ENCODE data around the gene EHBP1. TPM values are rescaled to one million over a fixed set of nuclear protein-coding genes. Genes with fewer than 3 reads are reported as not detected.

The EHBP1 gene
- polyA plus RNA-seq, 1 of the 3 experiments (the other 2 are of a cell fraction), result 62.7 TPM

DNA sequence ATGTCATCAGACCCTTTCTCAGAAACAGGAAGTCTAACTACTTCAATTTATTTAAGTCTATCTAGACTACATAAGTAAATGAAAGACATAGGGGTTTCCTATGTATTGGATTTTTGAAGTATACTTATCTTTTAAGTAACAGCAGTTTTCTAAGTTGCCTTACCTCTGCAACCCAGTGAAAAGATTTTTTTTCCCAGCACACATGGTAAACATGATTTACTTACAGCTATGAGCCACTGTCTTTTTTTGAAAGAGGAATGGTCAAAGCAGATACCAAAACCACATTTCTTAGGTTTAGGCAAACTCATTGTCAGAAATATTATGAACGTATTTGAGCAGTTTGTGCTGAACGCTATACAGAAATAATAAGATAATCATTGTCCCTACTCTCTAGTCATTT lies 266.4 kb downstream of the EHBP1 start:
- Histone ChIP-seq H3K9me3 (no peaks in the 10 kb centered on the region), H3K4me1 (ENCODE audit: control insufficient read depth in 1 of 2, insufficient read depth in 2 of 2, low read depth in 1 of 2, low read length in 1 of 2) (no peaks in the 10 kb centered on the region; a peak in 1 of 4 replicates), H3K36me3 (replicated peaks in 1 of 2; ENCODE audit: control insufficient read depth in 1 of 2, insufficient read depth in 2 of 2, low read length in 1 of 2) (peaks cover 21 to 40% of the 10 kb centered on the region in 2 experiments), H3K9me2 (no peaks in the 10 kb centered on the region), H2AFZ (ENCODE audit: low read depth) (no peak overlapping the region), H3K27ac (ENCODE audit: low read depth in 2 of 2, low read length in 1 of 2) (no peak overlapping the region), H3K27me3 (ENCODE audit: insufficient read depth) (no peaks in the 10 kb centered on the region), H3K4me3 (ENCODE audit: low read depth in 2 of 2, low read length in 1 of 2) (no peak overlapping the region), H3F3A (replicated peaks; ENCODE audit: insufficient read depth) (no peaks in the 10 kb centered on the region), H3K79me2 (ENCODE audit: insufficient read depth) (no peaks in the 10 kb centered on the region), H3K9ac (no peak overlapping the region), H4K20me1 (ENCODE audit: insufficient read depth) (no peaks in the 10 kb centered on the region), H3K4me2 (no peak overlapping the region)
- CTCF ChIA-PET, result no interaction called here
- no peak for TF ChIP-seq SMC3 (IDR thresholded peaks at IDR 0.05; ENCODE audit: low read depth, low read length)
- TF ChIP-seq CHD2 (IDR thresholded peaks at IDR 0.05; ENCODE audit: low read length, partially characterized antibody), result no peak
- TF ChIP-seq, protein P1, sequence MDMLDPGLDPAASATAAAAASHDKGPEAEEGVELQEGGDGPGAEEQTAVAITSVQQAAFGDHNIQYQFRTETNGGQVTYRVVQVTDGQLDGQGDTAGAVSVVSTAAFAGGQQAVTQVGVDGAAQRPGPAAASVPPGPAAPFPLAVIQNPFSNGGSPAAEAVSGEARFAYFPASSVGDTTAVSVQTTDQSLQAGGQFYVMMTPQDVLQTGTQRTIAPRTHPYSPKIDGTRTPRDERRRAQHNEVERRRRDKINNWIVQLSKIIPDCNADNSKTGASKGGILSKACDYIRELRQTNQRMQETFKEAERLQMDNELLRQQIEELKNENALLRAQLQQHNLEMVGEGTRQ (IDR thresholded peaks at IDR 0.05; ENCODE audit: borderline replicate concordance, low read depth, low read length), result no peak
- TF ChIP-seq YY1 (IDR thresholded peaks at IDR 0.05; ENCODE audit: low read depth), result no peak
- no peak for TF ChIP-seq NFIC (IDR thresholded peaks at IDR 0.05; ENCODE audit: borderline replicate concordance)
- TF ChIP-seq ELF1 (IDR thresholded peaks at IDR 0.05), result no peak
- no peak for TF ChIP-seq TCF12 (IDR thresholded peaks at IDR 0.05)
- TF ChIP-seq, protein P2, sequence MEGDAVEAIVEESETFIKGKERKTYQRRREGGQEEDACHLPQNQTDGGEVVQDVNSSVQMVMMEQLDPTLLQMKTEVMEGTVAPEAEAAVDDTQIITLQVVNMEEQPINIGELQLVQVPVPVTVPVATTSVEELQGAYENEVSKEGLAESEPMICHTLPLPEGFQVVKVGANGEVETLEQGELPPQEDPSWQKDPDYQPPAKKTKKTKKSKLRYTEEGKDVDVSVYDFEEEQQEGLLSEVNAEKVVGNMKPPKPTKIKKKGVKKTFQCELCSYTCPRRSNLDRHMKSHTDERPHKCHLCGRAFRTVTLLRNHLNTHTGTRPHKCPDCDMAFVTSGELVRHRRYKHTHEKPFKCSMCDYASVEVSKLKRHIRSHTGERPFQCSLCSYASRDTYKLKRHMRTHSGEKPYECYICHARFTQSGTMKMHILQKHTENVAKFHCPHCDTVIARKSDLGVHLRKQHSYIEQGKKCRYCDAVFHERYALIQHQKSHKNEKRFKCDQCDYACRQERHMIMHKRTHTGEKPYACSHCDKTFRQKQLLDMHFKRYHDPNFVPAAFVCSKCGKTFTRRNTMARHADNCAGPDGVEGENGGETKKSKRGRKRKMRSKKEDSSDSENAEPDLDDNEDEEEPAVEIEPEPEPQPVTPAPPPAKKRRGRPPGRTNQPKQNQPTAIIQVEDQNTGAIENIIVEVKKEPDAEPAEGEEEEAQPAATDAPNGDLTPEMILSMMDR (IDR thresholded peaks at IDR 0.05), result no peak
- TF ChIP-seq, protein P3, sequence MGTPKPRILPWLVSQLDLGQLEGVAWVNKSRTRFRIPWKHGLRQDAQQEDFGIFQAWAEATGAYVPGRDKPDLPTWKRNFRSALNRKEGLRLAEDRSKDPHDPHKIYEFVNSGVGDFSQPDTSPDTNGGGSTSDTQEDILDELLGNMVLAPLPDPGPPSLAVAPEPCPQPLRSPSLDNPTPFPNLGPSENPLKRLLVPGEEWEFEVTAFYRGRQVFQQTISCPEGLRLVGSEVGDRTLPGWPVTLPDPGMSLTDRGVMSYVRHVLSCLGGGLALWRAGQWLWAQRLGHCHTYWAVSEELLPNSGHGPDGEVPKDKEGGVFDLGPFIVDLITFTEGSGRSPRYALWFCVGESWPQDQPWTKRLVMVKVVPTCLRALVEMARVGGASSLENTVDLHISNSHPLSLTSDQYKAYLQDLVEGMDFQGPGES (IDR thresholded peaks at IDR 0.05; ENCODE audit: low read depth, low read length), result no peak
- TF ChIP-seq, protein P4, sequence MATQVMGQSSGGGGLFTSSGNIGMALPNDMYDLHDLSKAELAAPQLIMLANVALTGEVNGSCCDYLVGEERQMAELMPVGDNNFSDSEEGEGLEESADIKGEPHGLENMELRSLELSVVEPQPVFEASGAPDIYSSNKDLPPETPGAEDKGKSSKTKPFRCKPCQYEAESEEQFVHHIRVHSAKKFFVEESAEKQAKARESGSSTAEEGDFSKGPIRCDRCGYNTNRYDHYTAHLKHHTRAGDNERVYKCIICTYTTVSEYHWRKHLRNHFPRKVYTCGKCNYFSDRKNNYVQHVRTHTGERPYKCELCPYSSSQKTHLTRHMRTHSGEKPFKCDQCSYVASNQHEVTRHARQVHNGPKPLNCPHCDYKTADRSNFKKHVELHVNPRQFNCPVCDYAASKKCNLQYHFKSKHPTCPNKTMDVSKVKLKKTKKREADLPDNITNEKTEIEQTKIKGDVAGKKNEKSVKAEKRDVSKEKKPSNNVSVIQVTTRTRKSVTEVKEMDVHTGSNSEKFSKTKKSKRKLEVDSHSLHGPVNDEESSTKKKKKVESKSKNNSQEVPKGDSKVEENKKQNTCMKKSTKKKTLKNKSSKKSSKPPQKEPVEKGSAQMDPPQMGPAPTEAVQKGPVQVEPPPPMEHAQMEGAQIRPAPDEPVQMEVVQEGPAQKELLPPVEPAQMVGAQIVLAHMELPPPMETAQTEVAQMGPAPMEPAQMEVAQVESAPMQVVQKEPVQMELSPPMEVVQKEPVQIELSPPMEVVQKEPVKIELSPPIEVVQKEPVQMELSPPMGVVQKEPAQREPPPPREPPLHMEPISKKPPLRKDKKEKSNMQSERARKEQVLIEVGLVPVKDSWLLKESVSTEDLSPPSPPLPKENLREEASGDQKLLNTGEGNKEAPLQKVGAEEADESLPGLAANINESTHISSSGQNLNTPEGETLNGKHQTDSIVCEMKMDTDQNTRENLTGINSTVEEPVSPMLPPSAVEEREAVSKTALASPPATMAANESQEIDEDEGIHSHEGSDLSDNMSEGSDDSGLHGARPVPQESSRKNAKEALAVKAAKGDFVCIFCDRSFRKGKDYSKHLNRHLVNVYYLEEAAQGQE (IDR thresholded peaks at IDR 0.05; ENCODE audit: low read depth, low read length), result no peak
- TF ChIP-seq, protein P5, sequence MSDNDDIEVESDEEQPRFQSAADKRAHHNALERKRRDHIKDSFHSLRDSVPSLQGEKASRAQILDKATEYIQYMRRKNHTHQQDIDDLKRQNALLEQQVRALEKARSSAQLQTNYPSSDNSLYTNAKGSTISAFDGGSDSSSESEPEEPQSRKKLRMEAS (IDR thresholded peaks at IDR 0.05; ENCODE audit: low read depth), result no peak
- TF ChIP-seq NRF1 (IDR thresholded peaks at IDR 0.05; ENCODE audit: low read depth, low read length), result no peak
- TF ChIP-seq FOXJ3 (CRISPR knock-in tag; IDR thresholded peaks at IDR 0.05), result no peak
- TF ChIP-seq RCOR1 (IDR thresholded peaks at IDR 0.05; ENCODE audit: low read length), result no peak
- 96% methylated on average over 2 of the region's 2 CpGs for WGBS (ENCODE audit: low lambda C conversion rate)
- POLR2A ChIA-PET, result no interaction called here
- DNase-seq, result no peak
